Neural cell (in vitro differentiated cells): ENCODE data around the gene MAJIN.

Source experiments
- CTCF ChIP-seq: fragments of 450-650 bp; IDR thresholded peaks from 2 replicates; pipeline ENCODE4 v1.5.1; 2014; ENCODE audit warnings: antibody characterized with exemption, mild to moderate bottlenecking, moderate library complexity; ENCODE audit not compliant: poor library complexity, severe bottlenecking
- EP300 ChIP-seq: fragments of 450-650 bp; conservative IDR thresholded peaks from 2 replicates; pipeline ENCODE4 v1.6.1; 2014; ENCODE audit warnings: antibody characterized with exemption, mild to moderate bottlenecking, moderate library complexity; ENCODE audit not compliant: poor library complexity, severe bottlenecking
- EZH2 ChIP-seq: fragments of 200-600, 300-800 bp; shearing (Covaris generic), sonication (generic); IDR thresholded peaks from 2 replicates; pipeline ENCODE4 v1.6.1; 2014; ENCODE audit warnings: antibody characterized with exemption, low read length, borderline replicate concordance, mild to moderate bottlenecking; ENCODE audit not compliant: insufficient read depth, poor library complexity, severe bottlenecking
- MXI1 ChIP-seq: fragments of 450-650 bp; conservative IDR thresholded peaks from 2 replicates; pipeline ENCODE4 v1.6.1; 2014; ENCODE audit warnings: antibody characterized with exemption, mild to moderate bottlenecking; ENCODE audit not compliant: poor library complexity, severe bottlenecking
- POLR2AphosphoS5 ChIP-seq: IDR thresholded peaks from 2 replicates; pipeline ENCODE4 v1.6.1; 2012
- RAD21 ChIP-seq: fragments of 450-650 bp; conservative IDR thresholded peaks from 2 replicates; pipeline ENCODE4 v1.6.1; 2014; ENCODE audit warnings: antibody characterized with exemption, mild to moderate bottlenecking, moderate library complexity
- SMC3 ChIP-seq: fragments of 450-650 bp; conservative IDR thresholded peaks from 2 replicates; pipeline ENCODE4 v1.6.1; 2014; ENCODE audit warnings: antibody characterized with exemption, mild to moderate bottlenecking, moderate library complexity; ENCODE audit not compliant: poor library complexity

GRCh38 chr11:64987998-64988854 is 16.3 kb upstream of the MAJIN start:
- TF ChIP-seq CTCF (no peak), EZH2 (no peak), RAD21 (no peak), SMC3 (no peak), EP300 (no peak), POLR2AphosphoS5 (no peak), MXI1 (no peak)
